H1 (cell line): Measurements from ENCODE around the gene RCE1. TPM values are rescaled to one million over a fixed set of nuclear protein-coding genes. Genes with fewer than 3 reads are reported as not detected.
A peak's percentile ranks its signal among the peaks of the same experiment; 100 is the strongest.

Source experiments
- CTCF ChIA-PET: fragments of 300-600 bp; sonication (Branson Sonifier 250); formaldehyde crosslinking; loops from one replicate; lab custom pipeline; 2021; ENCODE audit not compliant: partially characterized antibody; lab: Charles Lee
- POLR2A ChIA-PET: fragments of 300-600 bp; sonication (Branson Sonifier 250); formaldehyde crosslinking; loops from one replicate; lab custom pipeline; 2021; ENCODE audit warnings: inconsistent platforms; ENCODE audit not compliant: partially characterized antibody; lab: Charles Lee
- DNase-seq, 2 experiments: peaks; one replicate each; pipeline versions ENCODE4 v3.0.0 to v3.0.0-alpha.2; 2010 to 2022; ENCODE audit warnings: low spot score in 2 of 2, low read depth in 1 of 2, mixed read lengths in 1 of 2
- FAIRE-seq: peaks from 2 replicates; lab custom pipeline; 2011; peaks lifted over from hg19 to GRCh38; lab: Jason Lieb, UNC
- H2AFZ ChIP-seq: 2 replicates; pipeline ENCODE4 v1.8.1; 2012; ENCODE audit warnings: low read length, inconsistent platforms
- H2AK5ac ChIP-seq: 2 replicates; pipeline ENCODE4 v1.6.1; 2013; ENCODE audit warnings: low read depth, low read length
- H2BK120ac ChIP-seq: replicated peaks from 2 replicates; pipeline ENCODE3; 2013; ENCODE audit warnings: low read depth, low read length, inconsistent platforms
- H2BK12ac ChIP-seq: 2 replicates; pipeline ENCODE4 v1.6.1; 2013; ENCODE audit warnings: low read depth, low read length
- H2BK15ac ChIP-seq: 2 replicates; pipeline ENCODE4 v1.6.1; 2013; ENCODE audit warnings: low read length
- H2BK20ac ChIP-seq: 2 replicates; pipeline ENCODE4 v1.6.1; 2013; ENCODE audit warnings: low read length
- H2BK5ac ChIP-seq: 2 replicates; pipeline ENCODE4 v1.6.1; 2013; ENCODE audit warnings: low read depth, low read length
- H3K14ac ChIP-seq: 2 replicates; pipeline ENCODE4 v1.6.1; 2013; ENCODE audit warnings: inconsistent platforms; ENCODE audit not compliant: insufficient read length
- H3K18ac ChIP-seq: 2 replicates; pipeline ENCODE4 v1.6.1; 2013; ENCODE audit warnings: low read length; ENCODE audit errors: extremely low read depth
- H3K23ac ChIP-seq: 2 replicates; pipeline ENCODE4 v1.6.1; 2013; ENCODE audit warnings: inconsistent platforms; ENCODE audit not compliant: insufficient read length
- H3K23me2 ChIP-seq: 2 replicates; pipeline ENCODE4 v1.6.1; 2013; ENCODE audit warnings: low read depth, low read length
- H3K27ac ChIP-seq: 2 replicates; pipeline ENCODE4 v1.6.1; 2011; ENCODE audit warnings: low read depth, low read length, inconsistent platforms
- H3K27me3 ChIP-seq, 4 experiments: replicated peaks in 1 of 4; 1 replicate in 1 of 4; 2 replicates in 3 of 4; pipeline versions ENCODE4 v1.6.1 to v1.8.1; 2011 to 2013; ENCODE audit warnings: low read length in 3 of 4, mild to moderate bottlenecking in 3 of 4, inconsistent platforms in 2 of 4, mixed read lengths in 2 of 4, moderate library complexity in 1 of 4; ENCODE audit not compliant: control insufficient read depth in 3 of 4, insufficient read depth in 3 of 4; ENCODE audit errors: extremely low read depth in 1 of 4
- H3K36me3 ChIP-seq, 4 experiments: 2 replicates each; pipeline versions ENCODE4 v1.6.1 to v1.8.1; 2011 to 2013; ENCODE audit warnings: mild to moderate bottlenecking in 4 of 4, low read length in 3 of 4, moderate library complexity in 2 of 4, control low read depth in 1 of 4, inconsistent platforms in 1 of 4; ENCODE audit not compliant: insufficient read depth in 4 of 4, control insufficient read depth in 2 of 4
- H3K4ac ChIP-seq: replicated peaks from 2 replicates; pipeline ENCODE3; 2013; ENCODE audit warnings: low read length, low read depth, mixed read lengths, inconsistent platforms; ENCODE audit not compliant: insufficient read length
- H3K4me1 ChIP-seq, 4 experiments: replicated peaks in 1 of 4; 1 replicate in 1 of 4; 2 replicates in 3 of 4; pipeline versions ENCODE4 v1.6.1 to v1.8.1; 2011 to 2013; ENCODE audit warnings: low read length in 3 of 4, inconsistent platforms in 2 of 4, mixed read lengths in 1 of 4; ENCODE audit not compliant: insufficient read depth in 4 of 4, control insufficient read depth in 3 of 4
- H3K4me2 ChIP-seq, 2 experiments: 2 replicates each; pipeline versions ENCODE4 v1.6.1 to v1.8.1; 2011 to 2013; ENCODE audit warnings: low read depth in 2 of 2, low read length in 2 of 2, control low read depth in 1 of 2, inconsistent platforms in 1 of 2, mild to moderate bottlenecking in 1 of 2; ENCODE audit not compliant: insufficient read depth in 1 of 2
- H3K4me3 ChIP-seq, 4 experiments: fragments of 200-600, 300-600 bp in 1 of 4; sonication (generic), shearing (Covaris generic), sonication (Bioruptor Twin) in 1 of 4; 2 replicates each; pipeline versions ENCODE4 v1.5.1 to v1.8.1; 2011 to 2016; ENCODE audit warnings: low read length in 4 of 4, low read depth in 3 of 4, control low read depth in 2 of 4, inconsistent platforms in 2 of 4, mild to moderate bottlenecking in 2 of 4, mixed read lengths in 1 of 4, moderate library complexity in 1 of 4; ENCODE audit not compliant: insufficient read depth in 2 of 4; ENCODE audit errors: extremely low read depth in 1 of 4
- H3K56ac ChIP-seq: replicated peaks from 2 replicates; pipeline ENCODE3; 2013; ENCODE audit warnings: low read depth, mild to moderate bottlenecking, mixed read lengths, low read length, inconsistent platforms; ENCODE audit not compliant: insufficient read length
- H3K79me1 ChIP-seq: 2 replicates; pipeline ENCODE4 v1.6.1; 2013; ENCODE audit warnings: low read depth, low read length, control low read depth
- H3K79me2 ChIP-seq, 2 experiments: 2 replicates each; pipeline versions ENCODE4 v1.6.1 to v1.8.1; 2012 to 2013; ENCODE audit warnings: low read length in 2 of 2, mild to moderate bottlenecking in 2 of 2, inconsistent platforms in 1 of 2; ENCODE audit not compliant: insufficient read depth in 2 of 2, control insufficient read depth in 1 of 2
- H3K9ac ChIP-seq, 4 experiments: replicated peaks in 1 of 4; 1 replicate in 1 of 4; 2 replicates in 3 of 4; pipeline versions ENCODE4 v1.6.1 to v1.8.1; 2011 to 2013; ENCODE audit warnings: low read depth in 3 of 4, low read length in 3 of 4, control low read depth in 2 of 4, mild to moderate bottlenecking in 2 of 4, moderate library complexity in 2 of 4, inconsistent platforms in 1 of 4; ENCODE audit errors: extremely low read depth in 1 of 4
- H3K9me3 ChIP-seq, 2 experiments: 2 replicates each; pipeline versions ENCODE4 v1.6.1 to v1.8.1; 2012 to 2013; ENCODE audit warnings: mild to moderate bottlenecking in 2 of 2, moderate library complexity in 2 of 2, control low read depth in 1 of 2, inconsistent platforms in 1 of 2, low read depth in 1 of 2, low read length in 1 of 2, mixed read lengths in 1 of 2; ENCODE audit not compliant: insufficient read depth in 2 of 2
- H4K20me1 ChIP-seq, 2 experiments: replicated peaks in 1 of 2; 2 replicates each; pipeline versions ENCODE3 to v1.8.1; 2011 to 2013; ENCODE audit warnings: inconsistent platforms in 2 of 2, low read length in 2 of 2, mild to moderate bottlenecking in 1 of 2; ENCODE audit not compliant: insufficient read depth in 2 of 2, control insufficient read depth in 1 of 2
- H4K5ac ChIP-seq: 2 replicates; pipeline ENCODE4 v1.6.1; 2013; ENCODE audit warnings: low read length, low read depth, mixed read lengths, inconsistent platforms; ENCODE audit not compliant: insufficient read length
- H4K8ac ChIP-seq: 2 replicates; pipeline ENCODE4 v1.8.0; 2013; ENCODE audit warnings: mild to moderate bottlenecking, moderate library complexity, low read length, inconsistent platforms; ENCODE audit not compliant: insufficient read depth; ENCODE audit errors: extremely low read depth
- H4K91ac ChIP-seq: replicated peaks from 2 replicates; pipeline ENCODE3; 2013; ENCODE audit warnings: low read length, mixed read lengths, inconsistent platforms; ENCODE audit not compliant: insufficient read length
- WGBS, 2 experiments: shearing (Covaris generic) in 1 of 2; methylation state at CpG; one replicate each; pipeline versions ENCODE4 v1.1.6 to v1.1.7; 2013 to 2015; ENCODE audit warnings: low lambda C conversion rate in 2 of 2, mixed read lengths in 2 of 2, inconsistent platforms in 1 of 2, low coverage in 1 of 2, missing lambda C conversion rate in 1 of 2; ENCODE audit not compliant: insufficient replicate concordance in 2 of 2, insufficient coverage in 1 of 2, insufficient read length in 1 of 2; ENCODE audit errors: extremely low coverage in 1 of 2, missing lambda C conversion rate in 1 of 2; 5-methylcytosine and 5-hydroxymethylcytosine counted together
- polyA plus RNA-seq, 7 experiments: library from polyadenylated mRNA; depleted of rRNA in 3 of 7; stranded (reverse) in 5 of 7; unstranded in 2 of 7; fragments of >200 nt in 5 of 7; fragments of 200-250 nt in 2 of 7; gene quantifications; 1 replicate in 5 of 7; 2 replicates in 1 of 7; 4 replicates in 1 of 7; pipeline versions ENCODE4 v1.2.1 to v1.2.3, GENCODE V29; 2011 to 2013; ENCODE audit warnings: missing spikeins in 2 of 7, mixed read lengths in 2 of 7
- total RNA-seq: library from RNA; stranded (reverse); fragmentation: NEBNext Ultra II Directional; extraction: Animal tissue kit (Norgen Biotek cat#: 25700); gene quantifications from 2 replicates; pipeline ENCODE4 v1.2.1, GENCODE V29; 2021

The RCE1 gene
- total and polyA plus RNA-seq, 2 of the 8 experiments (the other 6 are each of a cell fraction or from before 2014, with no cell fraction given), result 35.8 to 84.8 TPM

- H3K4me3 ChIP-seq, result no peak overlapping the region
- no peaks in the 10 kb centered on the region for H3K79me1 ChIP-seq
- H3K4ac ChIP-seq, result no peak overlapping the region
- no peak overlapping the region for H3K23ac ChIP-seq
- H2AFZ ChIP-seq, result no peak overlapping the region
- 94% methylated on average over 25 of the region's 30 CpGs; no CpG with 5 or more reads in 1 of the 2 experiments for WGBS, 2 experiments
- no peak overlapping the region for H3K4me2 ChIP-seq
- no peak overlapping the region for H2BK12ac ChIP-seq
- no peak overlapping the region for H4K91ac ChIP-seq
- H2BK20ac ChIP-seq, result no peak overlapping the region
- H3K27me3 ChIP-seq, result no peaks in the 10 kb centered on the region
- no peak overlapping the region for H2BK5ac ChIP-seq
- peaks cover 0 to 18% (median 1%) of the 10 kb centered on the region in 4 experiments; a peak in 4 of 8 replicates for H3K36me3 ChIP-seq
- H4K20me1 ChIP-seq, result peaks cover 2 to 6% of the 10 kb centered on the region in 2 experiments
- no peak overlapping the region for H3K9ac ChIP-seq
- no peaks in the 10 kb centered on the region for H3K9me3 ChIP-seq
- peak overlapping the region; percentile 28 for H4K8ac ChIP-seq
- CTCF ChIA-PET, result interaction anchor here (1.2 to 13.8 kb wide), 4 partner anchors 8 to 158 kb away, joined by 5 to 199 read pairs (median 39); partner anchors contain the start of gene C11orf86
- H3K27ac ChIP-seq, result no peak overlapping the region
- H2BK15ac ChIP-seq, result no peak overlapping the region
- H3K4me1 ChIP-seq, result peaks cover 0 to 8% (median 4%) of the 10 kb centered on the region in 4 experiments; a peak in 4 of 7 replicates
- no peak overlapping the region for H2AK5ac ChIP-seq
- no peak overlapping the region for H3K56ac ChIP-seq
- H3K14ac ChIP-seq, result no peak overlapping the region
- H3K23me2 ChIP-seq, result no peaks in the 10 kb centered on the region
- H3K79me2 ChIP-seq, result no peaks in the 10 kb centered on the region
- no peak for DNase-seq
- FAIRE-seq, result no peak
- no peak overlapping the region for H2BK120ac ChIP-seq
- H4K5ac ChIP-seq, result no peak overlapping the region
- H3K18ac ChIP-seq, result no peak overlapping the region
- POLR2A ChIA-PET, result interaction anchor here (0.9 to 1.8 kb wide), 5 partner anchors 12 to 33 kb away, joined by 3 to 5 read pairs (median 4); partner anchors contain the start of gene RCE1
Observed at GRCh38 chr11:66861774-66862558, 18.7 kb downstream of the RCE1 start.
